B cell (primary cell): ENCODE results near the gene RAD51B.

Experiments used
- CTCF ChIP-seq: fragments of 200-600 bp; IDR thresholded peaks from one replicate; pipeline ENCODE4 v1.8.0; 2022; ENCODE audit warnings: antibody characterized with exemption, mild to moderate bottlenecking
- EZH2 ChIP-seq: IDR thresholded peaks from 2 replicates; pipeline ENCODE4 v1.6.1; 2012; ENCODE audit warnings: borderline replicate concordance, low read depth, mild to moderate bottlenecking, moderate library complexity, low read length; ENCODE audit not compliant: insufficient read depth, poor library complexity, severe bottlenecking

GRCh38 chr14:68508581-68508980, 689.0 kb downstream of the RAD51B start:
- TF ChIP-seq CTCF (no peak), EZH2 (no peak)
